Measurements from ENCODE around the gene SRRM5.
"Not testable (repeated sequence)": the region's sequence is repeated elsewhere in the genome, so short reads cannot be mapped to it uniquely, and the experiment has no call there.

SRRM5 gene

DNA sequence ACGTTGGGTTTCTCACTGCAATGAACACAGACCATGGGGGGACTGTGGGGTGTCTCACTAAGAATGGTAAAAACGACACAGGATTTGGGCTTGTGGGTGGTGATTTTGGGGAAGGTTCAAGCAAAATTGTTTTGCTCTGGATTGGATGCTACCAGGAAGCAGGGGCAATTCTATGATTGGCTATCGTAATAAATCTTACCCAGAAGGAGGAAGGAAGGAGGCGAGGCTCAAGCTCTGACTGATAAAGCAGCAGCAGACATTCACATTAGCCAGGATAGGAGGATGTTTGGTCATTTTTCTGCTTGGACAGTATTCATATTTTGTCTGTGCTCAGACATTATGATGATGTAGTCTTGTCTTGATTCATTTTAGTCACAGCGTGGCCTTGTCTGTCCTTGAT lies 14.0 kb upstream of the SRRM5 start:
- no peaks in the 10 kb centered on the region for H3K27me3 Mint-ChIP-seq
- peak overlapping the region; percentile 92 for H3K27ac Mint-ChIP-seq
- H3K4me3 Mint-ChIP-seq = peak overlapping the region; percentile 98
- no peaks in the 10 kb centered on the region for H3K9me3 Mint-ChIP-seq
- H3K36me3 Mint-ChIP-seq (ENCODE audit: low read depth) = peaks cover 30% of the 10 kb centered on the region
- H3K4me1 Mint-ChIP-seq (ENCODE audit: low read depth) = peaks cover 35% of the 10 kb centered on the region

DNA sequence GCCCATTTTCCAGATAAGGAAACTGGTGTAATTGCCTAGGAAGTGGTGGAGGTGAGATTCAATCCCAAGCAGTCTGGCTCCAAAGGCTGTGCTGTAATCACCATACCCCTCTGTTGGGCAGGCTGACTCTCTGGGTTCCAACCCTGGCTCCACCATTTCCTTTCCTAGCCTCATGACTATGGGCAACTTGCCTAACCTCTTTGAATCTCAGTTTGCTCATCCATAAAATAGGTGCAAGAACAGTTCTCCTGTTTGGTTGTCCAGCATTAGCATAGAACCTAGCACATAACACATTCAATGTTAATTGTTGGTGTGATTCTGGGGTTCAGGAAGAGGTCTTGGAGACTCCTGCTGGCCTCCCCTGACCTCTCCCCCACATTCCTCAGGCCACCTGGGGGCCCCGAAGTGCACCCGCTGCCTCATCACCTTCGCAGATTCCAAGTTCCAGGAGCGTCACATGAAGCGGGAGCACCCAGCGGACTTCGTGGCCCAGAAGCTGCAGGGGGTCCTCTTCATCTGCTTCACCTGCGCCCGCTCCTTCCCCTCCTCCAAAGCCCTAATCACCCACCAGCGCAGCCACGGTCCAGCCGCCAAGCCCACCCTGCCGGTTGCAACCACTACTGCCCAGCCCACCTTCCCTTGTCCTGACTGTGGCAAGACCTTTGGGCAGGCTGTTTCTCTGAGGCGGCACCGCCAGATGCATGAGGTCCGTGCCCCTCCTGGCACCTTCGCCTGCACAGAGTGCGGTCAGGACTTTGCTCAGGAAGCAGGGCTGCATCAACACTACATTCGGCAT lies 13.2 kb upstream of the SRRM5 start:
- Mint-ChIP-seq H3K27me3 (no peaks in the 10 kb centered on the region), H3K4me3 (peak overlapping the region; percentile 98), H3K4me1 (ENCODE audit: low read depth) (peaks cover 30% of the 10 kb centered on the region), H3K36me3 (ENCODE audit: low read depth) (peaks cover 24% of the 10 kb centered on the region), H3K9me3 (no peaks in the 10 kb centered on the region), H3K27ac (no peak overlapping the region)

DNA sequence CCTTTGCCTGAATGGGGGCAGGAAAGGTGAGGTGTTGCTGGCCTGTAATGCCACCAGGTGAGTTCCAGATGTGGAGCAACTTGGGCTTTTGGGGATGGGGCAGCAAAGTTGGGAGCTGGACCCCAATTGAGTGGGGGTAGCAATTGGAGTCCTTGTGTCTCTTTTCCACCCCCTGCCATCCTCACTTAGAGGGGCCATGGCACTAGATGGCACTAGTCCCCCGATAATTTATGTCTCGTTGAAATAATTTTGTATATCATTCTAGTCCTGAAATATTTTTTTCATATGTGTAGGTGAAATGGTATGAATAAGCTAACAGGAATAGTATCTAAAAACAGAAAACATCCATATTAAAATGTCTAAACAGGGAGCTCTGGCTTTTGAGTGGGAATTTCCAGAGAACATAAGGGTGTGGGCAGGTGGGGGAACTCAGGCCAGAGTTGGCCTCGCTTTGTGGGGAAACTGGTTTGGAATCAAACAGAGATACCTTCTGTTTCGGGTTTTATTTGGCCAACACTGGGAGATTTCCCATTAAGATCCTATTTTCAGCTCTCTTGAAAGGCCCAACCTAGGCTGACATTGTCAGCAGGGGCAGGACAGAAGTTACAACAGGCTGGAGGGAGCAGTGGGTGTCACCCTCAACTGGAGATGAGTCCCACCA lies 12.1 kb upstream of the SRRM5 start:
- H3K27ac Mint-ChIP-seq = peak overlapping the region; percentile 26
- no peaks in the 10 kb centered on the region for H3K27me3 Mint-ChIP-seq
- H3K36me3 Mint-ChIP-seq (ENCODE audit: low read depth) = peaks cover 20% of the 10 kb centered on the region
- no peaks in the 10 kb centered on the region for H3K9me3 Mint-ChIP-seq
- H3K4me3 Mint-ChIP-seq = no peak overlapping the region
- H3K4me1 Mint-ChIP-seq (ENCODE audit: low read depth) = peaks cover 28% of the 10 kb centered on the region

DNA sequence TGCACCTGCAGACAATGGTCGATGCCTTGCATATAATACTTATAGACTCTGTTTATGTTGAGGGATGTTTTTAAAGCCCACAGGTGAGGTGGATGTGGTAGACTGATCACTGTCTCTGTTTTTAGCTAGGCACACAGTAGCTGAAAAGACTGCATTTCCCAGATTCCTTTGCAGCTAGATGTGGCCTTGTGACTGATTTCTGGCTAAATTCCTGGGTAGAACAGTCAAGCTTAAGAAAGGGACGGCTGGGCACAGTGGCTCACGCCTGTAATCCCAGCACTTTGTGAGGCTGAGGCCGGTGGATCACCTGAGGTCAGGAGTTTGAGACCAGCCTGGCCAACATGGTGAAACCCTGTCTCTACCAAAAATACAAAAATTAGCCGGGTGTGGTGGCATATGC lies 11.6 kb upstream of the SRRM5 start:
- not testable (repeated sequence) for H3K9me3 Mint-ChIP-seq, H3K27me3 Mint-ChIP-seq, H3K4me3 Mint-ChIP-seq
- Mint-ChIP-seq H3K4me1 (ENCODE audit: low read depth) (peaks cover 28% of the 10 kb centered on the region), H3K27ac (peak overlapping the region; percentile 26), H3K36me3 (ENCODE audit: low read depth) (peaks cover 20% of the 10 kb centered on the region)

DNA sequence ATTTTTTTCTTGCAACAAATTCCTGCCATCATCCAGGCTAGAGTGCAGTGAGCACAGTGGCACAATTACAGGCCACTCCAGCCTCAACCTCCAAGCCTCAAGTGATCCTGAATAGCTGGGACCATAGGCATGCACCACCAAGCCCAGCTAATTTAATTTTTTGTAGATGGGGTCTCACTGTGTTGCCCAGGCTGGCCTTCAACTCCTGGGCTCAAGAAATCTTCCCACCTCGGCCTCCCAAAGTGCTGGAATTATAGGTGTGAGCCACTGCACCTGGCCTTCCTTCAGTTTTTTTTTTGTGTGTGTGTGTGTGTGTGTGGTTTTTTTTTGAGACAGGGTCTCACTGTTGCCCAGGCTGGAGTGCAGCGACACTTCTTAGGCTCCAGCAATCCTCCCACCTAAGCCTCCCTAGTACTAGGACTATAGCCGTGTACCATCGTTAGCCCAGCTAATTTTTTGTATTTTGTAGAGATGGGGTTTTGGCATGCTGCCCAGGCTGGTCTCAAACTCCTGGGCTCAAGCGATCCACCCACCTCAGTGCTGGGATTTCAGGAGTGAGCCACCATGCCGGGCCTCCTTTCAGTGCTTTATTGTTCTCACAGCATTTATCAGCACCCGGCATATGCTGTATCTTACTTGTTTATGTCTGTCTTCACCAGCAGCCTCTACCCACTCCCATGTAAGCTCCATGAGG lies 5.9 kb upstream of the SRRM5 start:
- no peaks in the 10 kb centered on the region for H3K27me3 Mint-ChIP-seq

DNA sequence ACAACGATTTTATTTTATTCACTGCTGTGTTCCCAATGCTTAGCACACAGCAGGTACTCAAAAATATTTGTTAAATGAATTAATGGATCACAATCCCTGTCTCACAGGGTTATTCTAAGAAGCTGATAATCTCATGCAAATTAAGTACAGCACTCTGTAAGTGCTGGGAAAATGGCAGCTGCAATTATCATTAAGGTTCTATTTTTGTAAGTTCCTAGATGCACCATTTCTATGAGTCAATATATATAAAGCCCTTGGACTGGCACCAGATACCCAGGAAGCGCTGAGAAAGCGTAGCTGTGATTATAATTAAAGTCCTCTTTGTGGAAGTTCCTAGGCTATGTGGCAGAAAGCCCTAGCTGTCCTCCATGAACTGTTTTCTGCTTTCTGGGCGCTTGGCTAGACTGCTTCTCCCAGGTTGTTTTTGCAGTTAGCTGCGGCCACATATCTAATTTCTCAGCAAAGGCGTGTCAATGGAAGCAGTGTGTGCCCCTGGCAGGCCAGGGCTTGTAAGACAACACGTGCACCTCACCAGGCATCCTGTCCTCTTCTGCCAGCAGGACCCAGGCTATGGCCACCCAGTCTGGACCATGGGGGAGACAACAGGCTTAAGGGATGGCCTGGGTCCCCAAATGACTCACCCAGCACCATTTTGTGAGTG lies 5.2 kb upstream of the SRRM5 start:
- Mint-ChIP-seq H3K4me3 (no peak overlapping the region), H3K9me3 (no peaks in the 10 kb centered on the region), H3K27ac (no peak overlapping the region), H3K27me3 (no peaks in the 10 kb centered on the region), H3K4me1 (ENCODE audit: low read depth) (peaks cover 19% of the 10 kb centered on the region), H3K36me3 (ENCODE audit: low read depth) (peaks cover 8% of the 10 kb centered on the region)

More for the DNA sequence above, 5.9 kb upstream of the SRRM5 start:
- H3K4me3 Mint-ChIP-seq = no peak overlapping the region
- no peaks in the 10 kb centered on the region for H3K9me3 Mint-ChIP-seq
- H3K36me3 Mint-ChIP-seq (ENCODE audit: low read depth) = peaks cover 11% of the 10 kb centered on the region
- no peak overlapping the region for H3K27ac Mint-ChIP-seq
- peaks cover 19% of the 10 kb centered on the region for H3K4me1 Mint-ChIP-seq (ENCODE audit: low read depth)

DNA sequence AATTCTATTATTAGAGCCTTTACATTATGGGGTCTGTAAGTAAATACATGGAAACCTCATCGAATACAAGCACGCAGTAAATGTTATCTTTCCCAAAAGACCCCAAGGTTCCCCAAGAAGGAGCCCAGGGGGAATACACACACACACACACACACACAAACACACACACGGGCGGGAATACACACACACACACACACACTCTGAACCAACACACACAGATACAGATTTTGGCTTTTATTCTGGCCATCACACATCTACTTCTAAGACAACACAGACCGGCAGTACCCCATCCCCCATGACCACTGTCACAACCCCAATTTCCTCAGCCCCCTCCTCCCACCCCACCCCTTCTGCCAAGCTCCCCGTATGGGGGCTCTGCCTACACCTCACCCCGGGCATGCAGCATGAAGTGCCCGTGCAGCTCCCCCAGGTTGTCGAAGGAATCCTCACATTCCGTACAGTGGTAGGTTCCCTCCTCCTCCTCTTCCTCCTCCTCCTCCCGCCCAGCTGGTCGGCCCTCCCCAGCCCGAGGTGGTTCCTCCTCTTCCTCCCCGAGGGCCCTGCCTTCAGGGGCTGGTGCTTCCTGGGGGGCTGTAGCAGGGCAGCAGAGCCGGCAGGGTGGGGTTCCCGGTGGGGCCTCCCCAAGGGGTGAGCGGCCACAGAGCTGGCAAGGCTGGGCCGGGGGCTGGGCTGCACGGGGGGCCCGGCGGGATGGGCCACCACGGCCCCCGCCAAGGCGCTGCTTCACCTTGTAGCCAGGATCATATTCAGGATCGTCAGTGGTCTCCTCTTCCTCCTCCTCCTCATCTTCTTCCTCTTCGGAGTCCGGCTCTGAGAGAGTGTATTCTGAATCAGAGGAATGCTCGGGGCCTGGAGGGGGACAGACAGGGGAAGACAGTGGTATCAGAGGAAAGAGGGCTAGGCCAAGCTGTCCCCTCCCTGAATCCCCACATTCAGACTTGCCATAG lies 4.4 kb upstream of the SRRM5 start:
- peak overlapping the region; percentile 71 for H3K27ac Mint-ChIP-seq

DNA sequence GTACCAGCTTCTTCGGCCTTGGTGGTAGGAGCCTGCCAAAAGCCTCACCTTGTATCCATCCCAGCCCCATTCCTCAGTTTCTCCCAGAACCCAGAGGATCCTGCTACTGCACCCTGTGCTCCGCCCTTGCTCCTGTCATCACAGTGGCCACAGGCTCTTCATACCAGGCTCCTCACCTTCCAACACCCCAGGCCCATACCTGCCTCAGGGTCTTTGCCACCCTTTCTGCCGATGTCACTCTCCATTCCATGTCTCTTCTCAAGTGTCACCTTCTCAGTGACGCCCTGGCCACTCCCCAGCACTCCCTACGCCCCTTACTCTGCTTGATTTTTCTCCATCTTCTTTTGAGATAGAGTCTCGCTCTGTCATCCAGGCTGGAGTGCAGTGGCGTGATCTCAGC lies 2.0 kb upstream of the SRRM5 start:
- no peaks in the 10 kb centered on the region for H3K27me3 Mint-ChIP-seq
- H3K4me3 Mint-ChIP-seq = no peak overlapping the region
- H3K4me1 Mint-ChIP-seq (ENCODE audit: low read depth) = peaks cover 15% of the 10 kb centered on the region
- peaks cover 19% of the 10 kb centered on the region for H3K36me3 Mint-ChIP-seq (ENCODE audit: low read depth)
- H3K9me3 Mint-ChIP-seq = no peaks in the 10 kb centered on the region
- peak overlapping the region; percentile 36 for H3K27ac Mint-ChIP-seq

More for the DNA sequence above, 4.4 kb upstream of the SRRM5 start:
- Mint-ChIP-seq H3K27me3 (no peaks in the 10 kb centered on the region), H3K4me1 (ENCODE audit: low read depth) (peaks cover 19% of the 10 kb centered on the region), H3K9me3 (no peaks in the 10 kb centered on the region), H3K36me3 (ENCODE audit: low read depth) (peaks cover 16% of the 10 kb centered on the region), H3K4me3 (no peak overlapping the region)

DNA sequence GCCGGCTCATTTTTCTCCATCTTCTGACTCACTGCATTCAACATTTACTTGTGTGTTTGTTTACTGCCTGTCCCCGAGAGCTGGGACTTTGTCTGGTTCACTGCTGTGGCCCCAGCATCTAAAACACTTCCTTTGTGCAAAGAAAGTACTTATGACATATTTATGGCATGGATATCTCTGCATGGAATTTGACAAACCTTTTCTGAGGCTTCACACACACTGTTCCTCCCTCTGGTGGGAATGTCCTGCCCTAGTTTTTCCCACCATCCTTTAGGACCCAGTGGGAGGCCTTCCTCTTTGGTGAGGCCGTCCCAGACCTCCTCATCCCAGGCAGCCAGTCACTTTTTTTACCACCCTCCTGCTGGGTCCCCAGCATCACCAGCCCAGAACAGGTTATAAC lies 1.4 kb upstream of the SRRM5 start:
- Mint-ChIP-seq H3K4me1 (ENCODE audit: low read depth) (peaks cover 15% of the 10 kb centered on the region), H3K9me3 (no peaks in the 10 kb centered on the region), H3K27me3 (no peaks in the 10 kb centered on the region), H3K36me3 (ENCODE audit: low read depth) (peaks cover 19% of the 10 kb centered on the region), H3K4me3 (no peak overlapping the region), H3K27ac (no peak overlapping the region)

DNA sequence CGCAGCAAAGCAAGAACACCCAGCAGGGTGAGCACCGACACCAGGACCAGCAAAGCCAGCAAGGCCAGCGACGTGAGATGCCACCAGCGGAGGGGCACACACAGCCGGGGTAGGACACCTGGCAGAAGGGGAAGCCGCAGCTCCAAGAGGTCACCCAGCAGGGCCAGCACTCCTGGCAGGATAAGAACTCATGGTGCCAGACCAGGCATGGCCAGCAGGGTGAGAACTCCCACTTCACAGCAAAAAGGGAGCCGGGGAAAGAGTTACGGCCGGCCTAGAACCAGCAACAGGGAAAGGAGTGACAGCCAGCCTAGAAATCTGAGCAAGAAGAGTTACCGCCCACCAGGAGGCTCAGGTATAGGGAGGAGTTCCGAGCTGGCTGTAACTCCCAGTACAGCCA lies 486 bp downstream of the SRRM5 start:
- Mint-ChIP-seq H3K27ac (no peak overlapping the region), H3K27me3 (no peaks in the 10 kb centered on the region), H3K4me1 (ENCODE audit: low read depth) (peaks cover 9% of the 10 kb centered on the region), H3K4me3 (no peak overlapping the region), H3K36me3 (ENCODE audit: low read depth) (peaks cover 19% of the 10 kb centered on the region), H3K9me3 (no peaks in the 10 kb centered on the region)

DNA sequence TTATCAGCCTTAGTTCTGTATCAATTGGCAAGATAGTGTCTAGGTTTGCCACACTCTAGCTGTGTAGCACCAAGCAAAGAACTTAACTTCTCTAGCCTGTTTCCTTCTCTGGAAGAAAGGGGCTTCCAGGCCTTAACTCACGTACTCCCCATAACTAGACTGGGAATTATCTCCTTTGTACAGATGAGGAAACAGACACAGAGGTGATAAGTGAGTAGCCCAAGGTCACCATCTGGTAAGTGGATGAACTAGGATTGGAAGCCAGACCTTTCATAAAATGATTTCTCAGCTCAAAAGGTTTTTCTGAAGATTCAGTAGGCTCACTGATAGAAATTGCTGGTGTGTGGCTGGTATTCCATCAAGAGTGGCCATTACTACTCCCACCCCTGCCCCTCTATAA lies 4.4 kb downstream of the SRRM5 start:
- H3K36me3 Mint-ChIP-seq (ENCODE audit: low read depth) = peaks cover 15% of the 10 kb centered on the region
- H3K4me3 Mint-ChIP-seq = no peak overlapping the region
- H3K27me3 Mint-ChIP-seq = no peaks in the 10 kb centered on the region
- H3K9me3 Mint-ChIP-seq = no peaks in the 10 kb centered on the region
- peaks cover 14% of the 10 kb centered on the region for H3K4me1 Mint-ChIP-seq (ENCODE audit: low read depth)
- no peak overlapping the region for H3K27ac Mint-ChIP-seq

DNA sequence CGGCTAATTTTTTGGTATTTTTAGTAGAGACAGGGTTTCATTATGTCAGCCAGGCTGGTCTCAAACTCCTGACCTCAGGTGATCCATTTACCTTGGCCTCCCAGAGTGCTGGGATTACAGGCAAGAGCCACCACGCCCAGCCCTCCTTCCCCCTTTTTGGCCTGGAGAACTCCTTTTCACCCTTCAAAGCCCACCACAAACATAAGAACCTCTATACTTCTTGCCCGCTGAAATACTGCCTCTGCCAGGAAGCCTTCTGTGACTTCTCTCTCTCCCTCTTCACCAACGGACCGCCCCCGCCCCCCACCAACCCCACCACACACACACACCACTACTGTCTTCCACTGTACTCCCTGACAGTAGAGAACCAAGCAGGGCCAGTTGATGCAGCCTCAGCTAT lies 5.1 kb downstream of the SRRM5 start:
- Mint-ChIP-seq H3K36me3 (ENCODE audit: low read depth) (peaks cover 10% of the 10 kb centered on the region), H3K27ac (no peak overlapping the region), H3K27me3 (no peaks in the 10 kb centered on the region), H3K9me3 (no peaks in the 10 kb centered on the region), H3K4me3 (no peak overlapping the region), H3K4me1 (ENCODE audit: low read depth) (peaks cover 14% of the 10 kb centered on the region)

DNA sequence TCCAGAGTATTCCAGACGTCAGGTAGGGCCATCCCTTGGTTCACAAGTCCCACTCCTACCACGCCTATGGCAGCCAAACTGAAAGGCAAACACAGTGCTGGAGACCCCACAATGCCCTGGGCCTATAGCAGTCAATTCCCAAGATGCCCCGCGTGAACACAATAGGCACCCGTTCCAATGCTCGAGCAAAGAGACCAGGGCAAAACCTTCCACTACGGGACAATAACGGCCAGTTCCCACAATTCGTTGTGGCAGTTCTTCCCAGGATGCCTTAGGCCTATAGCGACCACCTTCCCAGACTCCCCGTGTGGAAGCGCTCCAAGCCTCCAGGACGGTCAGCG lies 7.0 kb downstream of the SRRM5 start:
- Mint-ChIP-seq H3K9me3 (no peaks in the 10 kb centered on the region), H3K27ac (peak overlapping the region; percentile 97), H3K4me1 (ENCODE audit: low read depth) (peaks cover 14% of the 10 kb centered on the region), H3K4me3 (peak overlapping the region; percentile 96), H3K36me3 (ENCODE audit: low read depth) (no peaks in the 10 kb centered on the region), H3K27me3 (no peaks in the 10 kb centered on the region)
